ENCODE measurements around the gene DHX16. TPM values are rescaled to one million over a fixed set of nuclear protein-coding genes. Genes with fewer than 3 reads are reported as not detected.

The DHX16 gene
- total RNA-seq, 1 experiment from 2014 or later = 46.4 TPM

DNA sequence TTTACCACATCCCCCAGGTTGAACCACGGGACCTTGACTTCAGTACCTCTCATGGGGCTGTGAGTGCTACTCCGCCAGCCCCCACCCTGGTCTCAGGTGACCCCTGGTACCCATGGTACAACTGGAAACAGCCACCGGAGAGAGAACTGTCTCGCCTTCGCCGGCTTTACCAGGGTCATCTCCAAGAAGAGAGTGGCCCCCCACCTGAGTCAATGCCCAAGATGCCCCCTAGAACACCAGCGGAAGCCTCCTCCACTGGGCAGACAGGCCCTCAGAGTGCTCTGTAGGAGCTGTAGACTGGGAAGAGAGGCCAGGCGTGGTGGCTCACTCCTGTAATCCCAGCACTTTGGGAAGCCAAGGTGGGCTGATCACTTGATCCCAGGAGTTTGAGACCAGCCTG, 47.3 kb downstream of the DHX16 start:
- Histone ChIP-seq H3K9me3 (ENCODE audit: low read depth, low read length, poor library complexity, severe bottlenecking) (no peaks in the 10 kb centered on the region), H3K36me3 (ENCODE audit: insufficient read depth, low read length, poor library complexity, severe bottlenecking) (peaks cover 63% of the 10 kb centered on the region), H3K27ac (ENCODE audit: low read depth, low read length, poor library complexity, severe bottlenecking) (no peak overlapping the region), H3K4me3 (ENCODE audit: low read depth, low read length, poor library complexity, severe bottlenecking) (no peak overlapping the region), H3K4me1 (ENCODE audit: insufficient read depth, low read length, poor library complexity, severe bottlenecking) (no peaks in the 10 kb centered on the region), H3K27me3 (replicated peaks; ENCODE audit: insufficient read depth, low read depth, low read length, poor library complexity) (no peaks in the 10 kb centered on the region)
- DNase-seq (ENCODE audit: low spot score) = no peak
- no TSS peak for BruUV-seq (replicated peaks)
- ChIA-PET CTCF (no interaction called here), POLR2A (ENCODE audit: low non-redundant PET) (interaction anchor here (0.6 kb wide), 1 partner anchor 11 kb away, joined by 3 read pairs; no protein-coding TSS in a partner anchor)
- TF ChIP-seq EZH2 (IDR thresholded peaks at IDR 0.05; ENCODE audit: borderline replicate concordance, low read depth, low read length, poor library complexity, severe bottlenecking) = no peak
- TF ChIP-seq, protein P1, sequence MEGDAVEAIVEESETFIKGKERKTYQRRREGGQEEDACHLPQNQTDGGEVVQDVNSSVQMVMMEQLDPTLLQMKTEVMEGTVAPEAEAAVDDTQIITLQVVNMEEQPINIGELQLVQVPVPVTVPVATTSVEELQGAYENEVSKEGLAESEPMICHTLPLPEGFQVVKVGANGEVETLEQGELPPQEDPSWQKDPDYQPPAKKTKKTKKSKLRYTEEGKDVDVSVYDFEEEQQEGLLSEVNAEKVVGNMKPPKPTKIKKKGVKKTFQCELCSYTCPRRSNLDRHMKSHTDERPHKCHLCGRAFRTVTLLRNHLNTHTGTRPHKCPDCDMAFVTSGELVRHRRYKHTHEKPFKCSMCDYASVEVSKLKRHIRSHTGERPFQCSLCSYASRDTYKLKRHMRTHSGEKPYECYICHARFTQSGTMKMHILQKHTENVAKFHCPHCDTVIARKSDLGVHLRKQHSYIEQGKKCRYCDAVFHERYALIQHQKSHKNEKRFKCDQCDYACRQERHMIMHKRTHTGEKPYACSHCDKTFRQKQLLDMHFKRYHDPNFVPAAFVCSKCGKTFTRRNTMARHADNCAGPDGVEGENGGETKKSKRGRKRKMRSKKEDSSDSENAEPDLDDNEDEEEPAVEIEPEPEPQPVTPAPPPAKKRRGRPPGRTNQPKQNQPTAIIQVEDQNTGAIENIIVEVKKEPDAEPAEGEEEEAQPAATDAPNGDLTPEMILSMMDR (conservative IDR thresholded peaks at IDR 0.05; ENCODE audit: low read depth, low read length) = no peak
- intact Hi-C loops (cut with micrococcal nuclease; ENCODE audit: unreplicated experiment) = no loop called here

DNA sequence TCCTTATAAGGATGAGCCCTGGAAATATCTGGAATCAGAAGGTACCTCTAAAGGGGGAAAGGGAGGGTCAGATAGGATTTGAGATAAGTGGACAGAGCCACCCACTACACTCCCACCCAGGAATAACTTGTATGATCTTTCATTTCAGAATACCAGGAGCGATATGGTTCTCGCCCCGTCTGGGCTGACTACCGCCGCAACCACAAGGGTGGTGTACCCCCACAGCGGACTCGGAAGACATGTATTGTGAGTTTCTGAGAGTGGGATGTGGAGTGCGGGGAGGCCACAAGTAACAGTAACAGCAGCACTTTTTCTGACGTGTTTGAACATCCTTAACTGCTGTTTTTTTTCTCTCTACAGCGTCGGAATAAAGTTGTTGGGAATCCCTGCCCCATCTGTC, 53.2 kb downstream of the DHX16 start:
- TF ChIP-seq, protein P1 (conservative IDR thresholded peaks at IDR 0.05; ENCODE audit: low read depth, low read length) = no peak
- no peak for TF ChIP-seq EZH2 (IDR thresholded peaks at IDR 0.05; ENCODE audit: borderline replicate concordance, low read depth, low read length, poor library complexity, severe bottlenecking)
- ChIA-PET POLR2A (ENCODE audit: low non-redundant PET) (interaction anchor here (0.6 kb wide), 1 partner anchor 258 kb away, joined by 4 read pairs; no protein-coding TSS in a partner anchor), CTCF (no interaction called here)
- intact Hi-C loops (cut with micrococcal nuclease; ENCODE audit: unreplicated experiment) = no loop called here
- Histone ChIP-seq H3K4me3 (ENCODE audit: low read depth, low read length, poor library complexity, severe bottlenecking) (no peak overlapping the region), H3K4me1 (ENCODE audit: insufficient read depth, low read length, poor library complexity, severe bottlenecking) (peaks cover 6% of the 10 kb centered on the region), H3K9me3 (ENCODE audit: low read depth, low read length, poor library complexity, severe bottlenecking) (no peaks in the 10 kb centered on the region), H3K36me3 (ENCODE audit: insufficient read depth, low read length, poor library complexity, severe bottlenecking) (peaks cover 59% of the 10 kb centered on the region), H3K27me3 (replicated peaks; ENCODE audit: insufficient read depth, low read depth, low read length, poor library complexity) (no peaks in the 10 kb centered on the region), H3K27ac (ENCODE audit: low read depth, low read length, poor library complexity, severe bottlenecking) (no peak overlapping the region)
- BruUV-seq (replicated peaks) = no TSS peak
- no peak for DNase-seq (ENCODE audit: low spot score)

DNA sequence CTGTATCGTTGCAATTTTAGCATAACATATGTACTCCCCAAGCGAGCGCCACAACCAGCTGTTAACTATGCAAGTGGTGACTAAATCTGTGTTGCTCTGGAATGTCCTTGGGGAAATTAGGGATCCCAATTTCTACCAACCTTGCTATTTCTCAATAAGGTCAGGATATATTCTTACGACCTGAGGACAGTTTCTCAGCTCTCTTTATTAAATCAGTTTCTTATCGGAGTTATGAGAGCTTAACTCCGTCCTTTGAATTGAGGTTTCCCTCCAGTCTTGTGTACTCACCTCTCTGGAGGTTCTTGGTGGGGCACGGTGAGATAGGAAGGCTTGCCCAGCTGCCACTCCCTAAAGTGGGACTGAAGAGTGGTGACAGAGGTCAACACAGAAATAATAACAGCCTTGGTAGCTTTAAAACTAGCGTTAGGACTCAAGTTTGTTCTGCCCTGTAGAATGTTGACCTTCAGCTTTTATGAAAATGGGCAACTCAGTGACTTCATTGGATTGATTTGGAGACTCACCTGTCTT, 54.5 kb downstream of the DHX16 start:
- TF ChIP-seq EZH2 (IDR thresholded peaks at IDR 0.05; ENCODE audit: borderline replicate concordance, low read depth, low read length, poor library complexity, severe bottlenecking) = no peak
- no peak for DNase-seq (ENCODE audit: low spot score)
- Histone ChIP-seq H3K27me3 (replicated peaks; ENCODE audit: insufficient read depth, low read depth, low read length, poor library complexity) (no peaks in the 10 kb centered on the region), H3K4me3 (ENCODE audit: low read depth, low read length, poor library complexity, severe bottlenecking) (peak overlapping the region; percentile 81), H3K36me3 (ENCODE audit: insufficient read depth, low read length, poor library complexity, severe bottlenecking) (peaks cover 62% of the 10 kb centered on the region), H3K4me1 (ENCODE audit: insufficient read depth, low read length, poor library complexity, severe bottlenecking) (peaks cover 18% of the 10 kb centered on the region), H3K27ac (ENCODE audit: low read depth, low read length, poor library complexity, severe bottlenecking) (peak overlapping the region; percentile 99), H3K9me3 (ENCODE audit: low read depth, low read length, poor library complexity, severe bottlenecking) (no peaks in the 10 kb centered on the region)
- CTCF ChIA-PET = interaction anchor here (0.6 kb wide), 1 partner anchor 28 kb away, joined by 3 read pairs; no protein-coding TSS in a partner anchor
- BruUV-seq (replicated peaks) = no TSS peak
- intact Hi-C loops (cut with micrococcal nuclease; ENCODE audit: unreplicated experiment) = no loop called here
- POLR2A ChIA-PET (ENCODE audit: low non-redundant PET) = interaction anchor here (1.1 kb wide), 1 partner anchor 102 kb away, joined by 5 read pairs; no protein-coding TSS in a partner anchor

All from A673 (cell line).